SJCRH30 (cell line): Measurements from ENCODE around the gene ARHGAP29. TPM values are rescaled to one million over a fixed set of nuclear protein-coding genes. Genes with fewer than 3 reads are reported as not detected.
A peak's percentile ranks its signal among the peaks of the same experiment; 100 is the strongest.

Experiments
- DNase-seq, 2 experiments: peaks; one replicate each; pipeline ENCODE4 v3.0.0-alpha.2; 2015 to 2020
- H3K27ac ChIP-seq: fragments of 250-450 bp; sonication (Bioruptor Pico); 2 replicates; pipeline ENCODE4 v1.5.1; 2020; ENCODE audit warnings: mild to moderate bottlenecking, moderate library complexity
- H3K27me3 ChIP-seq: fragments of 250-450 bp; sonication (Bioruptor Pico); 2 replicates; pipeline ENCODE4 v1.5.1; 2020; ENCODE audit warnings: mild to moderate bottlenecking, moderate library complexity
- H3K36me3 ChIP-seq: fragments of 250-450 bp; sonication (Bioruptor Pico); 2 replicates; pipeline ENCODE4 v1.5.1; 2020; ENCODE audit warnings: mild to moderate bottlenecking, moderate library complexity
- H3K4me1 ChIP-seq: fragments of 250-450 bp; sonication (Bioruptor Pico); 2 replicates; pipeline ENCODE4 v1.5.1; 2020; ENCODE audit warnings: mild to moderate bottlenecking, moderate library complexity
- H3K4me3 ChIP-seq: fragments of 250-450 bp; sonication (Bioruptor Pico); 2 replicates; pipeline ENCODE4 v1.5.1; 2020; ENCODE audit warnings: mild to moderate bottlenecking, moderate library complexity
- H3K9me3 ChIP-seq: fragments of 250-450 bp; sonication (Bioruptor Pico); replicated peaks from 2 replicates; pipeline ENCODE4 v1.5.1; 2020; ENCODE audit warnings: mild to moderate bottlenecking, moderate library complexity
- total RNA-seq: library from RNA; depleted of rRNA; stranded (reverse); fragments of >200 nt; shearing (Covaris generic); gene quantifications from 2 replicates; pipeline ENCODE4 v1.2.3, GENCODE V29; 2014

Gene ARHGAP29
- total RNA-seq, 1 experiment from 2014 or later = 18.4 TPM

- H3K27ac ChIP-seq = peak overlapping the region; percentile 72
- H3K4me3 ChIP-seq = peak overlapping the region; percentile 80
- H3K9me3 ChIP-seq = no peaks in the 10 kb centered on the region
- no peaks in the 10 kb centered on the region for H3K36me3 ChIP-seq
- H3K27me3 ChIP-seq = no peaks in the 10 kb centered on the region
- peak; percentile 70 to 80 for DNase-seq
- H3K4me1 ChIP-seq = peaks cover 8% of the 10 kb centered on the region; the same call in 1 of the 2 replicates
Observed at GRCh38 chr1:94235189-94236012, 2.0 kb downstream of the ARHGAP29 start.

- no peak overlapping the region for H3K4me3 ChIP-seq
Observed at GRCh38 chr1:94234615-94235014, 2.8 kb downstream of the ARHGAP29 start.

GRCh38 chr1:94231746-94232145 is 5.6 kb downstream of the ARHGAP29 start:
- no peak overlapping the region for H3K27ac ChIP-seq
- no peak overlapping the region for H3K4me3 ChIP-seq
- no peaks in the 10 kb centered on the region for H3K36me3 ChIP-seq
- no peaks in the 10 kb centered on the region for H3K9me3 ChIP-seq
- DNase-seq = no peak
- no peaks in the 10 kb centered on the region for H3K27me3 ChIP-seq
- H3K4me1 ChIP-seq = peaks cover 8% of the 10 kb centered on the region; the same call in 1 of the 2 replicates

More at GRCh38 chr1:94234615-94235014, 2.8 kb downstream of the ARHGAP29 start:
- peaks cover 8% of the 10 kb centered on the region; the same call in 1 of the 2 replicates for H3K4me1 ChIP-seq
- H3K27ac ChIP-seq = peak overlapping the region; percentile 72
- no peaks in the 10 kb centered on the region for H3K9me3 ChIP-seq
- H3K36me3 ChIP-seq = no peaks in the 10 kb centered on the region
- DNase-seq = no peak
- H3K27me3 ChIP-seq = no peaks in the 10 kb centered on the region

- Histone ChIP-seq H3K4me1 (peaks cover 8% of the 10 kb centered on the region; the same call in 1 of the 2 replicates), H3K27me3 (no peaks in the 10 kb centered on the region), H3K36me3 (no peaks in the 10 kb centered on the region), H3K4me3 (no peak overlapping the region), H3K9me3 (no peaks in the 10 kb centered on the region), H3K27ac (no peak overlapping the region)
- no peak for DNase-seq
Observed at GRCh38 chr1:94230920-94231319, 6.5 kb downstream of the ARHGAP29 start.

GRCh38 chr1:94228640-94229375 is 8.6 kb downstream of the ARHGAP29 start:
- no peaks in the 10 kb centered on the region for H3K9me3 ChIP-seq
- H3K27ac ChIP-seq = no peak overlapping the region
- no peaks in the 10 kb centered on the region for H3K4me1 ChIP-seq
- H3K36me3 ChIP-seq = no peaks in the 10 kb centered on the region
- no peak overlapping the region for H3K4me3 ChIP-seq
- H3K27me3 ChIP-seq = no peaks in the 10 kb centered on the region
- no peak for DNase-seq

GRCh38 chr1:94227624-94228023 is 9.8 kb downstream of the ARHGAP29 start:
- Histone ChIP-seq H3K4me1 (no peaks in the 10 kb centered on the region), H3K36me3 (no peaks in the 10 kb centered on the region), H3K27ac (no peak overlapping the region), H3K4me3 (no peak overlapping the region), H3K27me3 (no peaks in the 10 kb centered on the region), H3K9me3 (no peaks in the 10 kb centered on the region)
- DNase-seq = no peak

- DNase-seq = no peak
- Histone ChIP-seq H3K9me3 (no peaks in the 10 kb centered on the region), H3K27me3 (no peaks in the 10 kb centered on the region), H3K4me1 (no peaks in the 10 kb centered on the region), H3K36me3 (no peaks in the 10 kb centered on the region), H3K4me3 (no peak overlapping the region), H3K27ac (no peak overlapping the region)
Observed at GRCh38 chr1:94225845-94226244, 11.5 kb downstream of the ARHGAP29 start.

- DNase-seq = no peak
- H3K27me3 ChIP-seq = no peaks in the 10 kb centered on the region
- no peak overlapping the region for H3K27ac ChIP-seq
- H3K9me3 ChIP-seq = no peaks in the 10 kb centered on the region
- no peaks in the 10 kb centered on the region for H3K36me3 ChIP-seq
- no peak overlapping the region for H3K4me3 ChIP-seq
- H3K4me1 ChIP-seq = no peaks in the 10 kb centered on the region
Observed at GRCh38 chr1:94218332-94218731, 19.1 kb downstream of the ARHGAP29 start.

GRCh38 chr1:94215955-94216354 is 21.4 kb downstream of the ARHGAP29 start:
- peaks cover 2% of the 10 kb centered on the region; the same call in 1 of the 2 replicates for H3K36me3 ChIP-seq
- no peaks in the 10 kb centered on the region for H3K4me1 ChIP-seq
- DNase-seq = no peak
- no peak overlapping the region for H3K27ac ChIP-seq
- H3K9me3 ChIP-seq = no peaks in the 10 kb centered on the region
- H3K4me3 ChIP-seq = no peak overlapping the region
- no peaks in the 10 kb centered on the region for H3K27me3 ChIP-seq

- H3K27ac ChIP-seq = no peak overlapping the region
- DNase-seq = no peak
Observed at GRCh38 chr1:94209982-94210381, 27.4 kb downstream of the ARHGAP29 start.

GRCh38 chr1:94209425-94209824 is 28.0 kb downstream of the ARHGAP29 start:
- H3K27ac ChIP-seq = no peak overlapping the region
- H3K9me3 ChIP-seq = peaks cover 7% of the 10 kb centered on the region
- no peaks in the 10 kb centered on the region for H3K4me1 ChIP-seq
- peaks cover 8% of the 10 kb centered on the region; the same call in 1 of the 2 replicates for H3K36me3 ChIP-seq
- DNase-seq = no peak
- H3K4me3 ChIP-seq = no peak overlapping the region
- H3K27me3 ChIP-seq = no peaks in the 10 kb centered on the region

More at GRCh38 chr1:94209982-94210381, 27.4 kb downstream of the ARHGAP29 start:
- Histone ChIP-seq H3K27me3 (no peaks in the 10 kb centered on the region), H3K4me1 (no peaks in the 10 kb centered on the region), H3K4me3 (no peak overlapping the region), H3K36me3 (peaks cover 8% of the 10 kb centered on the region; the same call in 1 of the 2 replicates), H3K9me3 (peaks cover 7% of the 10 kb centered on the region)

- Histone ChIP-seq H3K9me3 (peaks cover 7% of the 10 kb centered on the region), H3K4me3 (no peak overlapping the region), H3K36me3 (peaks cover 10% of the 10 kb centered on the region), H3K27ac (no peak overlapping the region), H3K4me1 (no peaks in the 10 kb centered on the region), H3K27me3 (no peaks in the 10 kb centered on the region)
- no peak for DNase-seq
Observed at GRCh38 chr1:94207695-94208094, 29.7 kb downstream of the ARHGAP29 start.

GRCh38 chr1:94205639-94206038 is 31.7 kb downstream of the ARHGAP29 start:
- Histone ChIP-seq H3K36me3 (peaks cover 18% of the 10 kb centered on the region), H3K27ac (no peak overlapping the region), H3K9me3 (peaks cover 7% of the 10 kb centered on the region), H3K4me1 (no peaks in the 10 kb centered on the region), H3K4me3 (no peak overlapping the region), H3K27me3 (no peaks in the 10 kb centered on the region)
- no peak for DNase-seq

GRCh38 chr1:94202241-94202640 is 35.1 kb downstream of the ARHGAP29 start:
- Histone ChIP-seq H3K4me1 (no peaks in the 10 kb centered on the region), H3K36me3 (peaks cover 20% of the 10 kb centered on the region), H3K4me3 (no peak overlapping the region), H3K9me3 (no peaks in the 10 kb centered on the region), H3K27ac (no peak overlapping the region), H3K27me3 (no peaks in the 10 kb centered on the region)
- no peak for DNase-seq

GRCh38 chr1:94199398-94199797 is 38.0 kb downstream of the ARHGAP29 start:
- Histone ChIP-seq H3K27ac (no peak overlapping the region), H3K4me3 (no peak overlapping the region), H3K4me1 (no peaks in the 10 kb centered on the region), H3K27me3 (no peaks in the 10 kb centered on the region), H3K36me3 (peaks cover 20% of the 10 kb centered on the region), H3K9me3 (no peaks in the 10 kb centered on the region)
- DNase-seq = no peak
